Osteoblast (primary cell): ENCODE results near the gene AK9. TPM values are rescaled to one million over a fixed set of nuclear protein-coding genes. Genes with fewer than 3 reads are reported as not detected.

Experiments
- DNase-seq: peaks from one replicate; pipeline ENCODE4 v3.0.0; 2011; ENCODE audit warnings: low spot score, mixed read lengths; ENCODE audit not compliant: insufficient read length; ENCODE audit errors: missing footprints
- H2AFZ ChIP-seq: 2 replicates; pipeline ENCODE4 v1.6.0; 2011; ENCODE audit warnings: mild to moderate bottlenecking, low read length
- H3K27ac ChIP-seq: 2 replicates; pipeline ENCODE4 v1.5.1; 2011; ENCODE audit warnings: mild to moderate bottlenecking, low read depth, low read length, moderate library complexity
- H3K27me3 ChIP-seq: 2 replicates; pipeline ENCODE4 v1.6.0; 2012; ENCODE audit warnings: mild to moderate bottlenecking, control low read depth, inconsistent platforms, low read length, moderate library complexity; ENCODE audit not compliant: insufficient read depth
- H3K36me3 ChIP-seq: 2 replicates; pipeline ENCODE4 v1.5.1; 2011; ENCODE audit warnings: mild to moderate bottlenecking, low read length, control low read depth, moderate library complexity; ENCODE audit not compliant: insufficient read depth
- H3K4me1 ChIP-seq: 2 replicates; pipeline ENCODE4 v1.5.1; 2011; ENCODE audit warnings: mild to moderate bottlenecking, low read length, control low read depth, moderate library complexity; ENCODE audit not compliant: insufficient read depth
- H3K4me2 ChIP-seq: 2 replicates; pipeline ENCODE4 v1.6.0; 2011; ENCODE audit warnings: mild to moderate bottlenecking, low read length; ENCODE audit not compliant: insufficient read depth
- H3K4me3 ChIP-seq: fragments of 200-600 bp; sonication (generic); 3 replicates; pipeline ENCODE4 v1.5.1; 2012; ENCODE audit warnings: mild to moderate bottlenecking, low read length, inconsistent platforms; ENCODE audit not compliant: insufficient read depth
- H3K79me2 ChIP-seq: 2 replicates; pipeline ENCODE4 v1.6.0; 2012; ENCODE audit warnings: mild to moderate bottlenecking, low read length, control low read depth, inconsistent platforms; ENCODE audit not compliant: insufficient read depth
- H3K9me3 ChIP-seq: 2 replicates; pipeline ENCODE4 v1.5.1; 2011; ENCODE audit warnings: low read depth, low read length, control low read depth
- H4K20me1 ChIP-seq: 2 replicates; pipeline ENCODE4 v1.6.0; 2012; ENCODE audit warnings: mild to moderate bottlenecking, low read length, control low read depth; ENCODE audit not compliant: insufficient read depth
- CTCF ChIP-seq: IDR thresholded peaks from 2 replicates; pipeline ENCODE4 v1.5.1; 2011; ENCODE audit warnings: mild to moderate bottlenecking, low read depth, low read length, moderate library complexity; ENCODE audit errors: extremely low read depth
- total RNA-seq: library from RNA; depleted of rRNA; stranded (reverse); fragments of >200 nt; gene quantifications from 2 replicates; pipeline ENCODE4 v1.2.3, GENCODE V29; 2012

AK9 gene
- total RNA-seq, 1 donor = 5.8 TPM

- no peak for DNase-seq
- no peaks in the 10 kb centered on the region for H3K36me3 ChIP-seq
- H3K9me3 ChIP-seq = no peaks in the 10 kb centered on the region
- TF ChIP-seq CTCF = no peak
- peaks cover 9% of the 10 kb centered on the region for H3K4me1 ChIP-seq
- no peak overlapping the region for H3K4me3 ChIP-seq
- no peak overlapping the region for H2AFZ ChIP-seq
- no peak overlapping the region for H3K27ac ChIP-seq
- peak overlapping the region; percentile 52 for H3K4me2 ChIP-seq
- H3K79me2 ChIP-seq = no peaks in the 10 kb centered on the region
- H3K27me3 ChIP-seq = no peaks in the 10 kb centered on the region
- no peaks in the 10 kb centered on the region for H4K20me1 ChIP-seq
These were observed 19.3 kb downstream of the AK9 start for GRCh38 chr6:109671733-109672132.

GRCh38 chr6:109669811-109670210 is 21.2 kb downstream of the AK9 start:
- H3K4me2 ChIP-seq = no peak overlapping the region
- TF ChIP-seq CTCF = no peak
- no peak for DNase-seq

GRCh38 chr6:109662192-109662591 is 28.8 kb downstream of the AK9 start:
- Histone ChIP-seq H3K4me1 (peaks cover 5% of the 10 kb centered on the region), H3K36me3 (no peaks in the 10 kb centered on the region), H3K27ac (no peak overlapping the region), H3K9me3 (no peaks in the 10 kb centered on the region), H3K4me3 (no peak overlapping the region), H3K79me2 (no peaks in the 10 kb centered on the region), H3K4me2 (peak overlapping the region; percentile 10), H3K27me3 (no peaks in the 10 kb centered on the region), H4K20me1 (no peaks in the 10 kb centered on the region), H2AFZ (no peak overlapping the region)
- no peak for TF ChIP-seq CTCF
- no peak for DNase-seq

More at GRCh38 chr6:109669811-109670210, 21.2 kb downstream of the AK9 start:
- Histone ChIP-seq H3K27me3 (no peaks in the 10 kb centered on the region), H4K20me1 (no peaks in the 10 kb centered on the region), H3K4me3 (no peak overlapping the region), H3K79me2 (no peaks in the 10 kb centered on the region), H3K9me3 (no peaks in the 10 kb centered on the region), H2AFZ (no peak overlapping the region), H3K36me3 (no peaks in the 10 kb centered on the region), H3K27ac (no peak overlapping the region), H3K4me1 (peaks cover 9% of the 10 kb centered on the region)

- no peaks in the 10 kb centered on the region for H3K27me3 ChIP-seq
These were observed 30.3 kb downstream of the AK9 start for GRCh38 chr6:109660526-109661320.

More at GRCh38 chr6:109660526-109661320, 30.3 kb downstream of the AK9 start:
- Histone ChIP-seq H2AFZ (no peak overlapping the region), H3K4me1 (peaks cover 5% of the 10 kb centered on the region), H3K4me3 (no peak overlapping the region), H3K79me2 (no peaks in the 10 kb centered on the region), H3K9me3 (no peaks in the 10 kb centered on the region), H3K4me2 (no peak overlapping the region), H4K20me1 (no peaks in the 10 kb centered on the region), H3K36me3 (no peaks in the 10 kb centered on the region), H3K27ac (no peak overlapping the region)
- no peak for TF ChIP-seq CTCF
- DNase-seq = no peak
